ENCODE results near the gene OR8B4. TPM values are rescaled to one million over a fixed set of nuclear protein-coding genes. Genes with fewer than 3 reads are reported as not detected.

OR8B4 gene
- total and polyA plus RNA-seq, 10 of the 15 experiments (the other 5 are each of a cell fraction or from before 2014, with no cell fraction given): not detected

- ATAC-seq: no peak
- CTCF ChIA-PET: no interaction called here
- POLR2A ChIA-PET: no interaction called here
Observed at GRCh38 chr11:124473476-124473875, 48.8 kb upstream of the OR8B4 start.

More at GRCh38 chr11:124473476-124473875, 48.8 kb upstream of the OR8B4 start:
- TF ChIP-seq NFYA (IDR thresholded peaks at IDR 0.05; ENCODE audit: borderline replicate concordance, low read depth, low read length) (no peak), ZNF592 (IDR thresholded peaks at IDR 0.05) (no peak), RFX5 (IDR thresholded peaks at IDR 0.05; ENCODE audit: low read depth, low read length) (no peak), ZNF274 (IDR thresholded peaks at IDR 0.05; ENCODE audit: insufficient read depth, insufficient read length) (no peak), POLR2AphosphoS5 (IDR thresholded peaks at IDR 0.05; ENCODE audit: low read length) (no peak), TCF7 (IDR thresholded peaks at IDR 0.05; ENCODE audit: borderline replicate concordance) (no peak), RUNX3 (IDR thresholded peaks at IDR 0.05; ENCODE audit: low read length) (no peak), KDM1A (IDR thresholded peaks at IDR 0.05; ENCODE audit: borderline replicate concordance) (no peak), CHD1 (IDR thresholded peaks at IDR 0.05; ENCODE audit: low read depth, low read length) (no peak), HDAC6 (IDR thresholded peaks at IDR 0.05; ENCODE audit: unreplicated experiment) (no peak)
- no peaks in the 10 kb centered on the region for H3K36me3 ChIP-seq (ENCODE audit: control insufficient read depth in 2 of 2, insufficient read depth in 2 of 2, low read length in 1 of 2)
- H4K20me1 ChIP-seq (ENCODE audit: control insufficient read depth, insufficient read depth): no peaks in the 10 kb centered on the region
- no peak overlapping the region for H2AFZ ChIP-seq (ENCODE audit: control insufficient read depth, low read depth, low read length)
- H3K9me3 ChIP-seq (replicated peaks; ENCODE audit: control insufficient read depth, insufficient read depth, low read length): no peaks in the 10 kb centered on the region
- no peak overlapping the region for H3K27ac ChIP-seq (ENCODE audit: control insufficient read depth, insufficient read depth)
- H3K27me3 ChIP-seq (replicated peaks in 1 of 2; ENCODE audit: control insufficient read depth in 2 of 2, insufficient read depth in 2 of 2, low read length in 1 of 2): no peaks in the 10 kb centered on the region; a peak in 1 of 4 replicates
- H3K4me3 ChIP-seq: no peak overlapping the region
- H3K79me2 ChIP-seq (ENCODE audit: control insufficient read depth, insufficient read depth, low read length): no peaks in the 10 kb centered on the region
- in situ Hi-C loops (cut with MboI): no loop called here
- ChIA-PET SMC1A (ENCODE audit: uncharacterized antibody, unreplicated experiment) (interaction anchor here (1.2 kb wide), 2 partner anchors 9 to 57 kb away, joined by 3 read pairs; no protein-coding TSS in a partner anchor), RAD21 (ENCODE audit: unreplicated experiment) (no interaction called here)
- no peaks in the 10 kb centered on the region for H3K4me1 ChIP-seq (ENCODE audit: control insufficient read depth, insufficient read depth, low read length)
- intact Hi-C loops (cut with micrococcal nuclease; ENCODE audit: unreplicated experiment): no loop called here
- no TSS peak for BruUV-seq (replicated peaks)
- no peak overlapping the region for H3K9ac ChIP-seq (ENCODE audit: control insufficient read depth, insufficient read depth, low read length)
- FAIRE-seq: no peak
- WGBS (ENCODE audit: insufficient coverage, insufficient replicate concordance, low lambda C conversion rate, missing lambda C conversion rate): 0% methylated on average over 1 of the region's 1 CpG
- DNase-seq (ENCODE audit: low read depth, low spot score): no peak
- H3K4me2 ChIP-seq (ENCODE audit: control insufficient read depth, insufficient read depth): no peak overlapping the region
